NCI-H1048 (cell line): ENCODE data around the gene AADACL4.

Experiments
- DNase-seq: peaks from one replicate; lab custom pipeline; 2025; lab: John Stamatoyannopoulos, UW

Gene AADACL4

GRCh38 chr1:12613180-12613579, 30.7 kb upstream of the AADACL4 start:
- DNase-seq: no peak

GRCh38 chr1:12614402-12615158, 29.3 kb upstream of the AADACL4 start:
- DNase-seq: no peak

GRCh38 chr1:12615159-12615864, 28.6 kb upstream of the AADACL4 start:
- no peak for DNase-seq

- no peak for DNase-seq
These were observed 27.8 kb upstream of the AADACL4 start for GRCh38 chr1:12615865-12616708.

GRCh38 chr1:12616709-12617373, 27.0 kb upstream of the AADACL4 start:
- DNase-seq: no peak

- no peak for DNase-seq
These were observed 26.4 kb upstream of the AADACL4 start for GRCh38 chr1:12617511-12617900.

GRCh38 chr1:12617901-12618660, 25.8 kb upstream of the AADACL4 start, which contains the start of gene DHRS3:
Gene DHRS3, minus strand, starts transcription at chr1:12618210. Its CDS starts 862 bp downstream, at chr1:12617348.
- no peak for DNase-seq

- no peak for DNase-seq
These were observed 25.3 kb upstream of the AADACL4 start for GRCh38 chr1:12618661-12618964.

- no peak for DNase-seq
These were observed 24.7 kb upstream of the AADACL4 start for GRCh38 chr1:12618965-12619791.

GRCh38 chr1:12619792-12620487, 23.9 kb upstream of the AADACL4 start:
- peak; percentile 43 for DNase-seq

GRCh38 chr1:12620488-12620865, 23.4 kb upstream of the AADACL4 start:
- no peak for DNase-seq

GRCh38 chr1:12620931-12621330, 23.0 kb upstream of the AADACL4 start:
- DNase-seq: no peak

GRCh38 chr1:12621346-12622335, 22.2 kb upstream of the AADACL4 start:
- DNase-seq: no peak

GRCh38 chr1:12622506-12622905, 21.4 kb upstream of the AADACL4 start:
- DNase-seq: no peak

- no peak for DNase-seq
These were observed 18.6 kb upstream of the AADACL4 start for GRCh38 chr1:12625276-12625675.

- DNase-seq: no peak
These were observed 17.0 kb upstream of the AADACL4 start for GRCh38 chr1:12626888-12627287.

GRCh38 chr1:12627296-12627695, 16.6 kb upstream of the AADACL4 start:
- no peak for DNase-seq

- no peak for DNase-seq
These were observed 14.4 kb upstream of the AADACL4 start for GRCh38 chr1:12629511-12629956.
